Activated CD4-positive, alpha-beta T cell treated with anti-CD3 and anti-CD28 coated beads for 36 hours (primary cell): ENCODE measurements around the gene TMEM50B. TPM values are rescaled to one million over a fixed set of nuclear protein-coding genes. Genes with fewer than 3 reads are reported as not detected.

Experiments used
- ATAC-seq: fragments of 200-7000 bp; cut with Tn5 transposase; one replicate; pipeline ENCODE4 v1.10.0; 2021; ENCODE audit warnings: mild to moderate bottlenecking, moderate library complexity
- CTCF ChIA-PET: fragments of 350-600 bp; sonication (Branson Sonifier 250); formaldehyde crosslinking; loops from one replicate; lab custom pipeline; 2021; ENCODE audit warnings: antibody characterized with exemption; lab: Charles Lee
- POLR2A ChIA-PET: fragments of 350-600 bp; sonication (Branson Sonifier 250); formaldehyde crosslinking; loops from one replicate; lab custom pipeline; 2021; ENCODE audit warnings: antibody characterized with exemption, inconsistent platforms; lab: Charles Lee
- DNase-seq: peaks from one replicate; pipeline ENCODE4 v3.0.0-alpha.2; 2020
- H3K27ac Mint-ChIP-seq: one replicate; pipeline ENCODE4 v1.8.0; 2021; ENCODE audit warnings: mixed read lengths
- H3K27me3 Mint-ChIP-seq: one replicate; pipeline ENCODE4 v1.8.0; 2021; ENCODE audit warnings: mixed read lengths
- H3K36me3 Mint-ChIP-seq: one replicate; pipeline ENCODE4 v1.8.0; 2021; ENCODE audit warnings: low read depth, mixed read lengths
- H3K4me1 Mint-ChIP-seq: one replicate; pipeline ENCODE4 v1.8.0; 2021; ENCODE audit warnings: mixed read lengths
- H3K4me3 Mint-ChIP-seq: one replicate; pipeline ENCODE4 v1.8.0; 2021; ENCODE audit warnings: mild to moderate bottlenecking, moderate library complexity, mixed read lengths
- H3K9me3 Mint-ChIP-seq: one replicate; pipeline ENCODE4 v1.8.0; 2021; ENCODE audit warnings: low read depth, mixed read lengths
- intact Hi-C, 2 experiments: fragments of 100-400 bp; cut with DNase I in 1 of 2; cut with micrococcal nuclease in 1 of 2; formaldehyde crosslinking; loops; one replicate each; pipeline versions ENCODE4 v1.14.2 to v1.15.1; 2022 to 2024; cut with DNase I, micrococcal nuclease
- total RNA-seq, 2 experiments: library from RNA; stranded (reverse); gene quantifications; one replicate each; pipeline ENCODE4 v1.2.3, GENCODE V29; 2021

TMEM50B gene
- total RNA-seq, 2 experiments from 2014 or later: 13.6 to 15.2 TPM

GRCh38 chr21:33495743-33496142 is 16.0 kb upstream of the TMEM50B start:
- no peaks in the 10 kb centered on the region for H3K9me3 Mint-ChIP-seq
- POLR2A ChIA-PET: no interaction called here

GRCh38 chr21:33493756-33494155 is 14.0 kb upstream of the TMEM50B start:
- DNase-seq (no peak), ATAC-seq (no peak)
- ChIA-PET CTCF (no interaction called here), POLR2A (no interaction called here)
- Mint-ChIP-seq H3K36me3 (no peaks in the 10 kb centered on the region), H3K4me3 (no peak overlapping the region), H3K27me3 (no peaks in the 10 kb centered on the region), H3K9me3 (no peaks in the 10 kb centered on the region), H3K4me1 (peaks cover 9% of the 10 kb centered on the region), H3K27ac (no peak overlapping the region)
- intact Hi-C loops: loop anchor here in 1 of 2 experiments (5.0 kb wide), 1 partner anchor 766 kb away; the partner anchor contains the start of gene SYNJ1

More at GRCh38 chr21:33495743-33496142, 16.0 kb upstream of the TMEM50B start:
- intact Hi-C loops: no loop called here
- Mint-ChIP-seq H3K36me3 (no peaks in the 10 kb centered on the region), H3K27ac (no peak overlapping the region), H3K27me3 (no peaks in the 10 kb centered on the region), H3K4me1 (peaks cover 8% of the 10 kb centered on the region), H3K4me3 (no peak overlapping the region)
- CTCF ChIA-PET: no interaction called here
- ATAC-seq (no peak), DNase-seq (no peak)

GRCh38 chr21:33492571-33492970 is 12.8 kb upstream of the TMEM50B start:
- intact Hi-C loops: loop anchor here in 1 of 2 experiments (5.0 kb wide), 1 partner anchor 765 kb away; the partner anchor contains the start of gene SYNJ1
- Mint-ChIP-seq H3K27me3 (no peaks in the 10 kb centered on the region), H3K27ac (no peak overlapping the region), H3K4me3 (peak overlapping the region; percentile 87), H3K36me3 (no peaks in the 10 kb centered on the region), H3K9me3 (no peaks in the 10 kb centered on the region), H3K4me1 (peaks cover 9% of the 10 kb centered on the region)
- ATAC-seq (no peak), DNase-seq (no peak)
- ChIA-PET CTCF (no interaction called here), POLR2A (no interaction called here)

- ChIA-PET POLR2A (interaction anchor here (1.2 to 2.3 kb wide), 4 partner anchors 10 to 167 kb away, joined by 3 to 43 read pairs (median 3); partner anchors contain the start of genes IFNAR1, SON and TMEM50B), CTCF (interaction anchor here (0.6 to 1.8 kb wide), 7 partner anchors 11 to 1746 kb away, joined by 3 to 17 read pairs (median 3); partner anchors contain the start of genes DONSON and TMEM50B)
- peak within 1 kb of the TSS; percentile 91 for H3K27ac Mint-ChIP-seq
- H3K4me3 Mint-ChIP-seq: peak within 1 kb of the TSS; percentile 87
- no peaks in the 10 kb centered on the region for H3K36me3 Mint-ChIP-seq
- DNase-seq: peak; percentile 95
- H3K9me3 Mint-ChIP-seq: no peaks in the 10 kb centered on the region
- H3K4me1 Mint-ChIP-seq: peaks cover 9% of the 10 kb centered on the region
- intact Hi-C loops: loop anchor here (1.0 to 5.0 kb wide), 7 partner anchors 11 to 879 kb away; partner anchors contain the start of genes CRYZL1 (in 2 of the 2), GART (in 2 of the 2), CFAP298 (in 1 of the 2) and DONSON (in 1 of the 2)
- ATAC-seq: peak; percentile 99
- H3K27me3 Mint-ChIP-seq: no peaks in the 10 kb centered on the region
Measured at GRCh38 chr21:33491373-33492102, 11.8 kb upstream of the TMEM50B start, which contains the start of gene DNAJC28. DNAJC28 (minus strand) TSS chr21:33491716; CDS start chr21:33489393, 2,323 bp downstream.

- intact Hi-C loops: loop anchor here (1.0 to 5.0 kb wide), 7 partner anchors 11 to 879 kb away; partner anchors contain the start of genes CRYZL1 (in 2 of the 2), GART (in 2 of the 2), CFAP298 (in 1 of the 2) and DONSON (in 1 of the 2)
- CTCF ChIA-PET: interaction anchor here (0.8 to 1.8 kb wide), 5 partner anchors 10 to 115 kb away, joined by 3 to 17 read pairs (median 3); partner anchors contain the start of gene TMEM50B
- Mint-ChIP-seq H3K4me3 (peak overlapping the region; percentile 87), H3K4me1 (peaks cover 9% of the 10 kb centered on the region), H3K36me3 (no peaks in the 10 kb centered on the region), H3K9me3 (no peaks in the 10 kb centered on the region), H3K27me3 (no peaks in the 10 kb centered on the region), H3K27ac (peak overlapping the region; percentile 72)
- ATAC-seq: no peak
- DNase-seq: no peak
- POLR2A ChIA-PET: interaction anchor here (1.2 to 2.3 kb wide), 4 partner anchors 9 to 166 kb away, joined by 3 to 43 read pairs (median 3); partner anchors contain the start of genes IFNAR1, SON and TMEM50B
Measured at GRCh38 chr21:33490991-33491372, 11.2 kb upstream of the TMEM50B start.

GRCh38 chr21:33488936-33489335 is 9.2 kb upstream of the TMEM50B start:
- Mint-ChIP-seq H3K9me3 (no peaks in the 10 kb centered on the region), H3K4me1 (peaks cover 9% of the 10 kb centered on the region), H3K4me3 (no peak overlapping the region), H3K27ac (no peak overlapping the region), H3K27me3 (no peaks in the 10 kb centered on the region), H3K36me3 (no peaks in the 10 kb centered on the region)
- intact Hi-C loops: no loop called here
- ATAC-seq (no peak), DNase-seq (no peak)
- POLR2A ChIA-PET: no interaction called here
- CTCF ChIA-PET: interaction anchor here (1.4 kb wide), 1 partner anchor 8 kb away, joined by 4 read pairs; no protein-coding TSS in a partner anchor

GRCh38 chr21:33487996-33488395 is 8.2 kb upstream of the TMEM50B start:
- ATAC-seq (no peak), DNase-seq (no peak)
- no peaks in the 10 kb centered on the region for H3K36me3 Mint-ChIP-seq
- H3K27ac Mint-ChIP-seq: no peak overlapping the region
- ChIA-PET CTCF (no interaction called here), POLR2A (no interaction called here)
- no peaks in the 10 kb centered on the region for H3K27me3 Mint-ChIP-seq
- peaks cover 9% of the 10 kb centered on the region for H3K4me1 Mint-ChIP-seq
- no peaks in the 10 kb centered on the region for H3K9me3 Mint-ChIP-seq
- H3K4me3 Mint-ChIP-seq: no peak overlapping the region
- intact Hi-C loops: no loop called here

- ChIA-PET CTCF (interaction anchor here (0.5 to 2.9 kb wide), 3 partner anchors 10 to 559 kb away, joined by 3 to 17 read pairs (median 4); partner anchors contain the start of gene DNAJC28), POLR2A (interaction anchor here (1.0 to 2.6 kb wide), 2 partner anchors 9 kb away, joined by 3 to 43 read pairs; partner anchors contain the start of gene DNAJC28)
- Mint-ChIP-seq H3K27ac (no peak overlapping the region), H3K27me3 (no peaks in the 10 kb centered on the region), H3K4me3 (peak overlapping the region; percentile 83), H3K4me1 (peaks cover 17% of the 10 kb centered on the region), H3K36me3 (peaks cover 2% of the 10 kb centered on the region), H3K9me3 (no peaks in the 10 kb centered on the region)
- intact Hi-C loops: no loop called here
- ATAC-seq: no peak
- no peak for DNase-seq
Measured at GRCh38 chr21:33481314-33481943, 1.7 kb upstream of the TMEM50B start.

- Mint-ChIP-seq H3K9me3 (no peaks in the 10 kb centered on the region), H3K36me3 (peaks cover 2% of the 10 kb centered on the region), H3K27ac (peak overlapping the region; percentile 78), H3K4me1 (peaks cover 17% of the 10 kb centered on the region), H3K4me3 (peak overlapping the region; percentile 83), H3K27me3 (no peaks in the 10 kb centered on the region)
- DNase-seq (no peak), ATAC-seq (no peak)
- ChIA-PET POLR2A (interaction anchor here (0.7 to 2.6 kb wide), 6 partner anchors 10 to 119 kb away, joined by 3 to 43 read pairs (median 4); partner anchors contain the start of genes DNAJC28 and SON), CTCF (interaction anchor here (0.7 to 2.9 kb wide), 10 partner anchors 9 to 156 kb away, joined by 3 to 17 read pairs (median 4); partner anchors contain the start of genes DNAJC28 and IFNAR1)
- intact Hi-C loops: loop anchor here (1.0 kb wide), 6 partner anchors 11 to 708 kb away; partner anchors contain the start of genes DNAJC28 (in 2 of the 2), CRYZL1 (in 1 of the 2), DONSON (in 1 of the 2) and IFNAR1 (in 1 of the 2)
Measured at GRCh38 chr21:33480481-33481103, 818 bp upstream of the TMEM50B start.
